Measurements from ENCODE around the gene SOX12.

The SOX12 gene

DNA sequence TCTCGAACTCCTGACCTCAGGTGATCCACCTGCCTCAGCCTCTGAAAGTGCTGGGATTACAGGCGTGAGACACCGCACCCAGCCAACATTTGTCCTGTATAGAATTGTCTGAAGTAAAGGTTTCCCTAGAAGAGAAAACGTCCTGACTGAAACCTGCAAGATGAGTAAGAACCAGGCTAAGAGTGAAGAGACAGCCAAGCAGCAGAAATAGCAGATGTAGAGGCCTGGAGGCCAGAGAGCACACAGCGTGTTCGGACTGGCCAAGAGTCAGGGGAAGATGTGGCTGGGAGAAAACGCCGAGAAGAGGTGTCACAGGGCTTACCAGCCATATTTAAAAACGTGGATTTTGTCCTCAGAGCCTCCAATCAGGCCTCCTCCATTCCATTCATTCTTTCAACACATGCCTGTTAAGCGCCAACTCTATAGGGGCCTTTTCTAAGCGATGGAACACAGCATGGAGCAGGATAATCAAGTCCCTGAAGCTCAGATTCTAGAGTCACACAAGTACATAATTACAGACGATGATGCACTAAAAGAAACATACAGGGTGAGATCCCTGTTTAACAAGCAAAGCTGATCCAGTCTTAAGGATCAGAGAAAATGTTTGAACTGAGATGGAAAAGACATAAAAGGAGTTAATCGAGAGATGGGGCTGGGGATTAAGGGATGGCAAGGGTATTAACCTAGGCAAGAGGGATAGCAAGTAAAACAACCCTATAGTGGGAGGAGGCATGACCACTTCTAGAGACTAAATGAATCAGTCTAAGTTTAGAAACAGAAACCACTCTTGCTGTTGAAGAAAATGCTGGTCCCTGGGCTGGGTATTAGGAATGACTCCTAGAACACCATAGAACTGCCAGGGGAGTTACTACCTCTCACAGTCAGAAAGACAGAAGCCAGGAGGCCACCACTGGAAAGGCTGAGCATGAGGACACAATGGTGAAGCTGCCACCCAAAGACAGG is 23.2 kb upstream of the SOX12 start:
- no peak for FAIRE-seq
- DNase-seq (ENCODE audit: low spot score): no peak

DNA sequence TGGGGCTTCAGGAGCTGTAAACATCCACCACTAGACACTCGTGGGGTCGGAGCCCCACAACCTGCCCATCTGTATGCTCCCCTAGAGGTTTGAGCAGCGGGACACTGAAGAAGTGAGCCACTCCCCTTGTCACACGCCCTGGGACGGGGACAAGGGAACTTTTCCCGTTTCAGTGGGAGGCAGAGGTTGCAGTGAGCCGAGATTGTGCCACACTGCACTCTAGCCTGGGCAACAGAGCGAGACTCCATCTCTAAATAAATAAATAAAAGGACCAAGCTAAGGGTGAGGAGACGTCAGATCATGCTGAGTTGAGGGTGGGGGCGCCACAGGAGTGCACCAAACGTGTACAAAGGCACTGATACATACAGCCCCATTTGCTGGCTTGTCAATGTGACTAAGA is 19.6 kb upstream of the SOX12 start:
- no peak for FAIRE-seq
- DNase-seq (ENCODE audit: low spot score): no peak

DNA sequence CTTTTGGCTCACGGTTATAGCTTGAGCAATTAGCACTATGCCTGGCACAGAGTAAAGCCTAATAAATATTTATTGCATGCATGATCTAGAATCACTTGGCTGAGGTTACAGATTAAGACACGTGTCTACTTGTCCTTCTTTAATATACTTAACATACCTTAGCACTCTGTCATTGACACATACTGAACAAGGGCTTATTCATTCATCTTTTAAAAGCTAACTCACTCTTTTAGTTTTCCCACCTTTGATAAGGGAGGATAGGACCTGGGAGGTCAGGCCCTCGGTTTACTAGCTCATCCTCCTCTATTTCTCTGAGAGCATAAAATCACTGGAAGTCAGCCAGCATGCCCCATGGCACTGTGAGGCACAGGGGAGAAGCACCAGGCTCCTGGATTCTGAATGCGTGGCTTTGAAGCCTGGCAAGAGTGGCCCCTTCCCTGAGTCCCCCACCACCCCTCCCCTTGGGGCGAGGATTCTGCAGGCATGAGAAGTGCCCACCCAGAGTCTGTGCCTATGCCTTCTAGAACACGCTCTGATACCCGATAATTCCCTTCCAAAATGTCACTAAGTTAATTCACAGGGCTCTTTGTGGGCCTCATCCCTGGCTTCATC is 16.8 kb upstream of the SOX12 start:
- FAIRE-seq (no peak), DNase-seq (ENCODE audit: low spot score) (no peak)

DNA sequence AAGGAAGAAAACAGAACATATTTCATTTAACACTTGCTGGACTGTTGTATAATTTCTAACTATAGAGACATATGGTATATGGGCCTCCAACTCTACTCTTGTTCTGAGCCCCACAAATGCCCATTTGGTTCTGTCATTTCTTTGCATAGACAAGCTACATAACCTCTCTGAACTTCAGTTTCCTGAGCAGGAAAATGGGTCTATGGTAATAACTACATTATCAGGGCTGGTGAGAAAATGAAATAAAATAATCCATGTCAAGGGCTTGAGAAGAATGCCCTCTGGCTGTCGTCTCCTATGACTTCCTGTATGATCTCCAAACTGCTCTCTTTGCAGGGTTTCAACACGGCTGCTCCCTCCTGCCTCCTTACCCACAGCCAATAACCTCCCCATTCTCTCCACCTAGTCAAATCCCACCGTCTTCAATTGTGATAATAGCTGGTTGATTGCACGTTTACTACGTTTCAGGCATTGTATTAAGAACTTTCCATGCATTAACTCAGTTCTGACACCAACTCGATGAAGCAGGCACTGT is 16.0 kb upstream of the SOX12 start:
- no peak for FAIRE-seq
- no peak for DNase-seq (ENCODE audit: low spot score)

DNA sequence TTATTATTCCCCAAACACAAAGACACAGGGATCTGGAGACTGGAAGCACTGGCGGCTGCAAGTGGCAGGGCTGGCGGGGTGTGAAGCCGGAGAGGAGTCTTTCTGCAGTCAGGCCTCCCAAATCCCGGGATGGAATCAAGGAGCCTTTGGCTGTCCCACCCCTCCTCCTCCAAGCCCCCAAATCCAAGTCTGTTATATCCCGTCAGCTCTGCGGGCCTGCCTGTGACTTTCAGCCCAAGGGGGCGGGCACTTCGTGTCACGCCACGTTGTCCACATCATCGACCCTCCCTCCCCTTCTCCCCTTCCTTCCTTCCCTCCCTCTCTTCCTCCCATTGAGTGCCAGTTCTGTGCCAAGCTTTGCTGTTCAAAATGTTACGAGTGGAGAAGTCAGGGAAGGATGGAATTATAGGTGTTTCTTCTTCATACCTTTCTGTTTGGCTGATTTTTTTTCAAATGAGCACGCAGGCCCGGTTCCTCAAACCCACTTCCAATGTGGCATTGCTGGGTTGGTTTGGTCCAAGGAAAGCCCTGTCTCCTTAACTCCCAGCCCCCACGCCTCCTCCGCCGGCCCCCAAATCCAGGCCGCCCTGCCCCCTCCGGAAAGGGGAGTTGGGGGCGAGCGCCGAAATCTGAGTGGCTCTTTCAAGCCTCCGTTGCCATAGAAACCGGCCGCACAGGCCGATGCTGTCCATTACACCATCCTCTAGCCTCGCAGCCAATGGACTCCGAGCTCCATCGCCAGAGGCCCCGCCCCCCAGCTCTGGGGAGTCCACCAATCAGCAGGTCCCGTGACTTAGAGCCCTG is 15.3 kb upstream of the SOX12 start:
- no peak for FAIRE-seq
- peak; percentile 64 for DNase-seq (ENCODE audit: low spot score)

DNA sequence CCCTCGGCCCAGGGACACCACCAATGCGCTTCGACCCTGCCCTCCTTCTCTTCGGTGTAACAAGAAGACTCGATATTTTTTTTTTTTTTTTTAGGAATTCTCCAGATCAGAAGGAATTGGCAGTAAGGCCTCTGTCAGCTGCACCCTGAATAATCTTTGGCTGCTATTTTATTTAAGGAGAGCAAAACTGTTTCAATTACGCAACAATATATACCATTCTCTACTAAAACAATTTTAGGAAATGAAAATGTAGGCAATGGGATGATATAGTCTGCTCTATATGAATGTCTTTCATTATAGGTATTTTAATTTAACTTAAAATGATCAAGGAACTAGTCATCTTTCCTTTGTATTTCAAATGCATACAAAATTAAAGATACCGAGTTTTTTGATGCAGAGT is 14.7 kb upstream of the SOX12 start:
- DNase-seq (ENCODE audit: low spot score) (no peak), FAIRE-seq (no peak)

DNA sequence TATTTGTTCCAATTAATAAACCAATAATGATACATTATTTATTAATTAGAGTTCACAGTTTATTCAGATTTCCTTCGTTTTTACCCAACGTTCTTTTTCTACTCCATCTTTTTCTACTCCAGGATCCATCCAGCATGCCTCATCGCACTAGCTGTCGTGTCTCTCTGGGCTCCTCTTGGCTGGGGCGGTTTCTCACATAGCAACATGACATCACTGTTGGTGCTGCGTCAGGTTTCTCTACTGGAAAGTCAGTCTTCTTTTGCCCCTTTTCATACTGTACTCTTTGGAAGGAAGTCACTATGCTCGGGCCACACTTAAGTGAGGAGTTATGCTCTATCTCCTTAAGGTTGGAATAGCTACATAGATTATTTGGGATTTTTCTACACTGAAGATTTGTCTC is 13.7 kb upstream of the SOX12 start:
- DNase-seq (ENCODE audit: low spot score) (no peak), FAIRE-seq (no peak)

DNA sequence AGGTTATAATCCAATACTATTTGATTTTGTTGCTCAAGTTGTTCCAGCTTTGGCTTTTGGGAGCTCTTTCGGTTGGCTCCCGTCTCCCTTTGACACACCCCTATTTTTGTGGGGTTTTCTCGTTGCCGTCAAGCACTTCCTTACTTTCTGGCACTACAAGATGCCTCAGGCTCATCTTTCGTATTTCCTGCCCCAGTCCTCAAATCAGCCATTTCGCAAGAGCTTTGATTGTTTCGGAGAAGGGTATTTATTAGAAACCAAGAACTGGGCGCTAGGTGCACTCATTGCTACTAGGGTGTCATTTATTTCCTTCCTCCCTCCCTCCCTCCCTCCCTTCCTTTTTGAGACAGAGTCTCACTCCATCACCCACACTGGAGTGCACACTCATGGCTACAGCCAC is 13.3 kb upstream of the SOX12 start:
- DNase-seq (ENCODE audit: low spot score) (no peak), FAIRE-seq (no peak)

DNA sequence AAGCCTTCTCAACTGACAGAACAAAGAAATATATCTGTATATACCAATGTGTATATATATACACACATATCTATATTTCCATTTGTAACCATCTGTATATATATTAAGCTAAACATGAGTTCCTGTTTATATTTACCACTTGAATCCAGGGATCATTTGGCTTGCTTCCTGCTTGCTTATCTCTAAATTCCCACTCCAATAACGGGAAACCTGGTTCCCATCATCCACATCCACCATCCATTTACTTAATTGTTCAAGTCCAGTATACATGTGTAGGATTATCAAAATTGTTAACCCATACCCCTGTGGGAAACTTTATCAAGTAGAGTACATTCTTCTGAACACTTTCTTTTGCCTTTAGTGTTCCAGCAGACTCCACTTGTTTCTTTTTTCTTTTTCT is 12.5 kb upstream of the SOX12 start:
- no peak for FAIRE-seq
- no peak for DNase-seq (ENCODE audit: low spot score)

DNA sequence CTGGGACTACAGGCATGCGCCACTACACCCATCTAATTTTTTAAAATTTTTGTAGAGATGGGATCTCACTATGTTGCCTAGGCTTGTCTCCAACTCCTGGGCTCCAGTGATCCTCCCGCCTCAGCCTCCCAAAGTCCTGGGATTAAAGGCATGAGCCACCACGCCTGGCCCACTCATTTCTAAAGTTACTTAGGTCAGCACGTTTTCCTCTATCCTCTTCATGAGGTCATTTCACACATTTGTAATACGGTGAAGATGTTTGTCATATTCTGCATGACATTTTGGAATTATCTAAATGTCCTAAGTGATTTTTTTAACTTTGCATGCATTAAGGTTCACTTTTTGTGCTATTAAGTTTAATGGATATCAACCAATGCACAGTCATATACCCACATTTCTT is 11.9 kb upstream of the SOX12 start:
- DNase-seq (ENCODE audit: low spot score) (no peak), FAIRE-seq (no peak)

DNA sequence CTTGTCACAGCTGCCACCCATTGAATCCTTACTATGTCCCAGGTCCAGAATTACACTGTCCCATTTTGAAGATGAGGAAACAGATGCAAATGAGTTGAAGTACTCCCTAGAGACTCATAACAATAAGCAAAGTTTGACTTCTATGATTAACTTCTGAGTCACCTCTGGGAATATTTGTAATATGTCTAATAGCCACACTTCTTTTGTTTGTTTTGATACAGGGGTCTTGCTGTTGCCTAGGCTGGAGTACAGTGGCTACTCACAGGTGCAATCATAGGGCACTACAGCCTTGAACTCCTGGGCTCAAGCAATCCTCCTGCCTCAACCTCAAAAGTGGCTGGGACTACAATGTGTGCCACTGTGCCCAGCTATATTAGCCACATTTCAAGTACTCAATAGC is 11.4 kb upstream of the SOX12 start:
- DNase-seq (ENCODE audit: low spot score) (no peak), FAIRE-seq (no peak)

DNA sequence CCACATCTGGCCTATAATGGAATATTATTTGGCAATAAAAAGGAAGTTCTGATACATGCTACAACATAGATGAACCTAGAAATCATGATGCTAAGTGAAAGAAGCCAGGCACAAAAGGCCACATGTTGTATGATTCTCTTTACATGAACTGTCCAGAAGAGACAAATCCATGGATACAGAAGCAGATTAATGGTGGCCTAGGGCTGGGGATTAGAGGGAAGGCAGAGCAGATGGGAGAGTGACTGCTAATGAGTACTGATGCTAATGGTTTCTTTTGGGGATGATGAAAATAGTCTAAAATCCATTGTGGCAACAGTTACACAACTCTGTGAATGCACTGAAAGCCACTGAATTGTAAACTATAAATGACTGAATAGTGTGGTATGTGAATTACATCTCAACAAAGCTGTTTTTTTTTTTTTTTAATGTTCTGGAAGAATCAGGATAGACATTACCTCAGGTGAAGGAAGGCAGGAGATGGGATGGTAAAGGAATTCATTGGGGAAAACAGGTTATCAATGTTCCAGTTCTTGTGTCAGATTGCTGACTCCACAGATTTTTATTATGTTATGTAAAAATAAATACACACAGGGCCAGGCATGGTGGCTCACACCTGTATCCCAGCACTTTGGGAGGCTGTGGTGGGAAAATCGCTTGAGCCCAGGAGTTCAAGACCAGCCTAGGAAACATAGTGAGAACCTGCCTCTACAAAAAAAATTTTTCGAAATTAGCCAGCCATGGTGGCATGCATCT is 8.9 kb upstream of the SOX12 start:
- FAIRE-seq (no peak), DNase-seq (ENCODE audit: low spot score) (no peak)

DNA sequence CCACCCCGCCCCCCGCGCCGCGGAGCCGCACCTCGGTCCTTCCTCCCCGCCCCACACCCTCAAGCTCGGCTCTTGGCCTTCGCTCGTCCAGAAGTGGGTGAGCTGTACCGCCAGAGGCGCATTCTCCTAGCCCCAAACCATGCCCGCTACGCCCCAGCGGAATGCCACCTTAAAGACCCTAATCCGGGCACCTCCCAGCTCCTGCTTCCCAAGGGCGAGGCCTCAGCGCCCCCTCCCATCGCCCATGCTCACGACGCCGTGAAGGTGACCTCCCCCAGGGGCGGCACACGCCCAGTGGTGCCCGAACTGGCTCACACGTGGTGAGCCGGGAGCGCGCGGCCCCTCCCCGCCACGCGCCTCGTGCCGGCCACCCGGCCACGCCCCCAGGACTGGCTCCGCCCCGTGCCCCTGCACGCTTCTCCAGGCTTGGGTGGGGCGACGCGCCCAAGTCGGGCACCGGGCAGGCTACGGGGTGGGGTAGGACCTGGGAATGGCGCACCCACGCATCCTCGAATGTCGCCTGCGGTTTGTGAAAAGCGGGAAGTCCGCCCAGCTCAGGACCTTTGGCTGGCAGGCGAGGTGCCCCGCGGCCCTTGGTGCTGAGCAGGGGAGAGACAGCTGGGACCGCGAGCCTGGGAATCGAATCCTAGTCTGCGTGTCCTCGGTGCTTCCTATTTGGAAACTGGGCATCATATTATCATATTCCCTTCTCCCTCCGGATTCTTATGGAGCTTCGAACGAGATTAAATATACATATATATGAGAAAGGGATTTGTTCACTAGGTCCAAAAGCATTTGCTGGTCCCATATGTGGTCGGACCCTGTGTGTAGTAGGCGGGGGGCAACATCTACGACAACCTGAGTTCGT is 941 bp upstream of the SOX12 start:
- FAIRE-seq (peak; percentile 98), DNase-seq (ENCODE audit: low spot score) (peak; percentile 90)

DNA sequence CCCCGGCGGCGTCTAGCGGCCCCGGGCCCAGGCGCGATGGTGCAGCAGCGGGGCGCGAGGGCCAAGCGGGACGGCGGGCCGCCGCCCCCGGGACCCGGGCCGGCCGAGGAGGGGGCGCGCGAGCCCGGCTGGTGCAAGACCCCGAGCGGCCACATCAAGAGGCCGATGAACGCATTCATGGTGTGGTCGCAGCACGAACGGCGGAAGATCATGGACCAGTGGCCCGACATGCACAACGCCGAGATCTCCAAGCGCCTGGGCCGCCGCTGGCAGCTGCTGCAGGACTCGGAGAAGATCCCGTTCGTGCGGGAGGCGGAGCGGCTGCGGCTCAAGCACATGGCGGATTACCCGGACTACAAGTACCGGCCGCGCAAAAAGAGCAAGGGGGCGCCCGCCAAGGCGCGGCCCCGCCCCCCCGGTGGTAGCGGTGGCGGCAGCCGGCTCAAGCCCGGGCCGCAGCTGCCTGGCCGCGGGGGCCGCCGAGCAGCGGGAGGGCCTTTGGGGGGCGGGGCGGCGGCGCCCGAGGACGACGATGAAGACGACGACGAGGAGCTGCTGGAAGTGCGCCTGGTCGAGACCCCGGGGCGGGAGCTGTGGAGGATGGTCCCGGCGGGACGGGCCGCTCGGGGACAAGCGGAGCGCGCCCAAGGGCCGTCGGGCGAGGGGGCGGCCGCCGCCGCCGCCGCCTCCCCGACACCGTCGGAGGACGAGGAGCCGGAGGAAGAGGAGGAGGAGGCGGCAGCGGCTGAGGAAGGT is 715 bp downstream of the SOX12 start:
- DNase-seq (ENCODE audit: low spot score) (peak; percentile 40), FAIRE-seq (no peak)

DNA sequence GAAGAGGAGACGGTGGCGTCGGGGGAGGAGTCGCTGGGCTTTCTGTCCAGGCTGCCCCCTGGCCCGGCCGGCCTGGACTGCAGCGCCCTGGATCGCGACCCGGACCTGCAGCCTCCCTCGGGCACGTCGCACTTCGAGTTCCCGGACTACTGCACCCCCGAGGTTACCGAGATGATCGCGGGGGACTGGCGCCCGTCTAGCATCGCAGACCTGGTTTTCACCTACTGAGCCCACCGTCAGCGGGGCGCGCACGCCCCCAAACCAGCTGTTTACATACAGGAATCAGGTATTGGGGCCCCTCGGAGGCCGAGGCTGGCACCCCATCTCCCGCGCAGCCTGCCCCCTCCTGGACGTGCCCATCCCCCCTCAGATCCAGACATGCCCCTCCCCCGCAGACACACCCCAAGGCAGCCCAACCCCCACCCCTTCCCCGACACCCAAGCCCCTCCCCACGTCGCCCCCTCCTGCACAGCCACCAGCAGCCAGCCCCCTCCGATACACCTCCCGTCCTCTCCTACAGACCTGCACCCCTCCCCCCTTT is 1.4 kb downstream of the SOX12 start:
- no peak for FAIRE-seq

DNA sequence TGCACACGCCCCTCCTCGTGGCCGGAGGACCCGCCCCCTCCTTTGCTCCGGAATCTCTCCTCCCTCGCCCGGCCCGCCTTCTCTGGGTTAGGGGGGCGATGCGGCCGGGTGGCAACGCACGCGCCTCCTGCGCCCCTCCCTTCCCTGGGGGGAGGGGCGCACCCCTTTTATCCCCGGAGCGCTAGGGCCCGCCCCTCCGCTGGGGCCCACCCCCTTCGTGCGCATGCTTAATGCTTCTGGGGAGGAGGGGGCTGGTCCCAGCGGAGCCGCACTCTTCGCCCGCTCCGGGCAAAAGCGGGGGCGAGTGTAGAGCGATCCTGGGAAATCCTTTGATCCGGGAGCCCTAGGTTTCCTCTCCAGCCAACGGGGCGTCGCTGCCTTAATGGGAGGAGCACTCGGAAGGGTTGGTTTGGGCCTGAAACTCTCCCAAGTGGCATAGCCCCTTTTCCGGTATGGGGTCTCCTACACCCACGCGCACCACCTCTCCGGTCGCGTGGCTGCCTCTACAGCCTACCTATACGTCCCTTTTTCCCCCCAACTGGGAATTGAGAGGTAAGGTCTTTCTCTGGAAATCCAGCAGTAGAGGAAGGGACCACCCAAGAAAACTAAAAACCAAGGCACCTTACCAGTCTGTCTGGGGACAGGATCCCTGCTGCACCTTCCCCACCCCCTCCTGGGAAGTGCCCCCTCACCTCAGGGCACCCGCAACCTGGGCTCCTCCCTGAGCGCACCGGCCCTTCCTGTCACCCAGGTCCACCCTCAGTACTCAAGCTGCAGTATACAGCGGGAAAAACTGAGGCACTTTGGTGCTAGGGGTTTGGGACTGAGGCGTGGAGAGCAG is 2.1 kb downstream of the SOX12 start:
- DNase-seq (ENCODE audit: low spot score) (peak; percentile 92), FAIRE-seq (no peak)

More for the DNA sequence above, 1.4 kb downstream of the SOX12 start:
- peak; percentile 32 for DNase-seq (ENCODE audit: low spot score)

DNA sequence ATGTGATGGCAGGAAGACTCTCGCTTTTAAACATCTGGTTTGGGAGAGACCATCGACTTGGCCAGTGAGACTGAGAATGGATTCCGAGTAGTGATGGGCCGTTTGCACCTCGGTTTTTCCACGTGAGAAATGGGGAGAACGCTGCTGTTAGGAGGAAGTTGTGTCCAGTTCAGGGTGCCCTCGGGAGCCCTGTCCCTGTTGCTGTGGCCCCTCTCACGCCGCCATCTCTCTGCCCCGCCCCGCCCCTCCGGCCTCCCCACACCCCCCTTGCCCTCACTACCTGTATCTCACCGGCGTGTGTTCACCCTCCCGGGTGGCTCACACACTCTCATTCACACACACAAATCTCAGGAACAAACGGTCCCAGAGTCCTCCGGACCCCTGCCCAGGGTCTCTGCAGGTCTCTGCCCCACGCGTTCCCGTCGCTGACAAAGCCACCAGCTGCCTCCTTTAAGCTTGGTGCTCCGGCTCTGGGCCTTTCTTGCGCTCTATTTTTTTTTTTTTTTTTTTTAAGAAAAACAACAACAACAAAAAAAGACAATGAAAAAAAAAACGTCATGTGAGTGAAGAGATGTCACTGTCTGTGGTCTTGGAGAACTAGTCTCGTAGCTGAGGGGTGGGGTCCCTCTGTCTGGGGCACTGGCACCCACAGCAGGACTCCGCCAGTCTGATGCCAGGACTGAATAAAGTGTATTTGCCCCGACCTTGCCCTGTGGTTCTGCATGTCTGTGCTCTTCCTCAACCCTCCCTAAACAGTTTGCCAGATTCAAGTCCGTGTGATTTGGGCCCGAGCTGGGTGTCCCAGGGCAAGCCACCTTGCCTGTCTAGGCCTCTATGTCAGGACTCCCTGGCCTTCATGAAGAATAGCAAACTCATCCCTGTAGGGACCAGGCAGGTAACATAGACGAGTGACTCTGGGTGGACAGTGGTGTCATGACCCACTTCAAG is 2.9 kb downstream of the SOX12 start:
- DNase-seq (ENCODE audit: low spot score) (peak; percentile 12), FAIRE-seq (no peak)
